PFSK-1 (cell line): ENCODE results near the gene CCDC134.
A peak's percentile ranks its signal among the peaks of the same experiment; 100 is the strongest.

ENCODE experiments used
- FOXP2 ChIP-seq: optimal IDR thresholded peaks from 2 replicates; pipeline ENCODE3; 2011; ENCODE audit warnings: borderline replicate concordance, control low read depth, inconsistent platforms; ENCODE audit not compliant: insufficient read depth; ENCODE audit errors: extremely low read length, extremely low read depth
- POLR2AphosphoS5 ChIP-seq: IDR thresholded peaks from 2 replicates; pipeline ENCODE4 v1.6.1; 2012; ENCODE audit warnings: low read depth, mild to moderate bottlenecking, control low read depth, low read length, moderate library complexity
- REST ChIP-seq, 2 experiments: IDR thresholded peaks; 2 replicates each; pipeline versions ENCODE4 v1.6.1 to v1.8.0; 2011 to 2012; ENCODE audit warnings: low read depth in 2 of 2, low read length in 2 of 2, control low read depth in 1 of 2, inconsistent platforms in 1 of 2, mild to moderate bottlenecking in 1 of 2, moderate library complexity in 1 of 2; ENCODE audit not compliant: insufficient read depth in 1 of 2
- SIN3A ChIP-seq: IDR thresholded peaks from 2 replicates; pipeline ENCODE4 v1.6.1; 2012; ENCODE audit warnings: mild to moderate bottlenecking, low read length, moderate library complexity, borderline replicate concordance; ENCODE audit not compliant: insufficient read depth
- TAF1 ChIP-seq: IDR thresholded peaks from 2 replicates; pipeline ENCODE4 v1.6.1; 2012; ENCODE audit warnings: low read length, control low read depth, borderline replicate concordance; ENCODE audit not compliant: insufficient read depth

The CCDC134 gene

DNA sequence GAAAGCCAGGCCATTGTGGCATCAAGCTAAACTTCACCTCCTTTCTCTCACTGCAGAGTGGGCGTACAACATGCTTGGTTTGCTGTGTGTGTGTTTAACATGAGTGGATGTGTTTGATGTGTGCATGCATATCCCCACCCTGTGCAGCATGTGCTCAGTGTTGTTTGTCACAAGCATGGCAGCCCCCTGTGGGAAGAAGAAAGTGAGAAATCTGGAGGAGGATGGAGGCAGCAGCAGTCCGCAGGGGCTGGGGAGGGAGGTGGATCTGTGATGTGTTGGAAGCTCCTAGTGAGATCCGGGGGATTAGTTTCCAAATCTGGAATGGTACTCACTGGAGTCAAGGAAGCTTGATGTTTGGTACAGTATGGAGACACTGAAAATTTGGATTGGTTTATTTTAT lies 24.1 kb upstream of the CCDC134 start:
- TF ChIP-seq FOXP2, result no peak
- no peak for TF ChIP-seq POLR2AphosphoS5
- TF ChIP-seq REST (IDR thresholded peaks at IDR 0.05; ENCODE audit: insufficient read depth in 1 of 2, low read depth in 2 of 2, low read length in 2 of 2), result no peak
- TF ChIP-seq TAF1, result no peak
- TF ChIP-seq SIN3A, result no peak

DNA sequence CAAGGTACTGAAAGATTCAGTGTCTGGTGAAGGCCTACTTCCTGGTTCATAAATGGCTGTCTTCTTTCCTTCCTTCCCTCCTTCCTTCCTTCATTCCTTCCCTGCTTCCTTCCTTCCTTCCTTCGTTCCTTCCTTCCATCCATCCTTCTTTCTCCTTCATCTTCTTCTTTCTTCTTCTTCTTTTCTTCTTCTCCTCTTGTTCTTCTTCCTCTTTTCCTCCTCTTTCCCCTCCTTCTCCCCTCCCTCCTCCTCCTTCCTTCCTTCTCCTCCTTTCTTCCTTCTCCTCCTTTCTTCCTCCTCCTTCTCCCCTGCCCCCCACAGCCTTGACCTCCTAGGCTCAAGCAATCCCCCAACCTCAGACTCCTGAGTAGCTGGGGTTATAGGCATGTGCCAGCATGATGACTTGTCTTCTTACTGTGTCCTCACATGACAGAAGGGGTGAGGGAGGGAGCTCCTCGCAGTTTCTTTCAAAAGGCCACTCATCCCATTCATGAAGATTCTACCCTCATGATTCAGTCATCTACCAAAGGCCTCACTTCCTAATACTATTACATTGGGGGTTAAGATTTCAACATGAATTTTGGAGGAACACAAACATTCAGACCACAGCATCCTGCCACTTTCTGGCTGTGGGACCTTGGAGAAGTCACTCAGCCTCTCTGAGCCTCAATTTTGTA lies 22.6 kb upstream of the CCDC134 start:
- TF ChIP-seq SIN3A (no peak), REST (IDR thresholded peaks at IDR 0.05; ENCODE audit: insufficient read depth in 1 of 2, low read depth in 2 of 2, low read length in 2 of 2) (no peak), TAF1 (no peak), POLR2AphosphoS5 (no peak), FOXP2 (no peak)

- TF ChIP-seq FOXP2 (no peak), TAF1 (no peak), REST (IDR thresholded peaks at IDR 0.05; ENCODE audit: insufficient read depth in 1 of 2, low read depth in 2 of 2, low read length in 2 of 2) (no peak), SIN3A (no peak)
Observed at GRCh38 chr22:41779929-41780505, 20.5 kb upstream of the CCDC134 start.

DNA sequence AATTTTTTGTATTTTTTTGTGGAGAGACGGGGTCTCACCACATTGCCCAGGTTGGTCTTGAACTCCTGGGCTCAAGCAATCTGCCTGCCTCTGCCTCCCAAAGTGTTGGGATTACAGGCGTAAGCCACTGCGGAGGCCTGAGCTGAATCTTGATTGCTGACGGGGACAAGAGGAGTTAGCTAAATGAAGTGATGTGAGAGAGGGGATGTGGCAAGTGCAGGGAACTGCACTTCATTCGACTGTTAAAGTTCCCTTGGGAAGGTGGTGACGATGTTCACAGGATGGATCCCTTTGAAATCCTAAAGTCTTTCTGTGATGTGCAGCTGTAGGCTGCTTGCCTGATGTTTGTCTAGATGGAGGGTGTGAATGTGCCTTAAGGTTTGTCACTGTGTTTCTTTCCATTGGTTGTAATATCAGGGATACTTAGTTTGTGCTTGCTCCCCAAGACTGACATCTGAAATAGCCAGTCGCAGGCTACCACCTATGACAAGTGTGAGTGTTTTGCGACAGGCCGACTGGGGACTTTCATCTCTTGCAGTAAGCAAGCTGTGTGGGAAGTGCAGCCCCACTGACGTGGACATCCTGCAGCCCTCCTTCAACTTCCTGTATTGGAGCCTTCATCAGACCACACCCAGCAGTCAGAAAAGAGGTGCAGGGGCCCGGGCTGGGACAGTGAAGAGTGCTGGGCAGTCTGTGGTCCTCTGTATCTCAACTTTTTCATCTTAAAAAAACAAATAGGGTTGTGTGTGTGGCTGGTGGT lies 19.6 kb upstream of the CCDC134 start:
- TF ChIP-seq FOXP2 (peak; percentile 55), REST (IDR thresholded peaks at IDR 0.05; ENCODE audit: insufficient read depth in 1 of 2, low read depth in 2 of 2, low read length in 2 of 2) (no peak)
